Measurements from ENCODE around the gene MEGF6.

The MEGF6 gene

DNA sequence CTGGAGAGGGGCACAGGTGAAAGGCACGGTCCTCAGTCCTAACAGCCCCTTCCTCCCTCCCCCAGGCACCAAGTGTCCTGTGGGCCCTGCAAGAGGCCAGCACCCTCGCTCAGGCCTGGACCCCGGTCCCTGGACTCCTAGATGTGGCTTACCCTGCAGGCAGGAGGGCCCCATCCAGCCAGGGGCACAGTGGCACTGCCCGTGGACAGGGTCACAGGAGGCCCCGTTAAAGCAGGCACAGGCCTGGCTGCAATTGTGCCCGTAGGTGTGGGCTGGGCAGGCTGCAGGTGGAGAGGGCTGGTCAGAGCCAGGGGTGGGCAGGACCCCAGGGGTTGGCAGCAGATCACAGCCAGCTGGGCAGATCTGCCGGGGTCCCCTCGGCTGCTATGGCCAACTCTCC is 112.3 kb downstream of the MEGF6 start:
- DNase-seq, result no peak

DNA sequence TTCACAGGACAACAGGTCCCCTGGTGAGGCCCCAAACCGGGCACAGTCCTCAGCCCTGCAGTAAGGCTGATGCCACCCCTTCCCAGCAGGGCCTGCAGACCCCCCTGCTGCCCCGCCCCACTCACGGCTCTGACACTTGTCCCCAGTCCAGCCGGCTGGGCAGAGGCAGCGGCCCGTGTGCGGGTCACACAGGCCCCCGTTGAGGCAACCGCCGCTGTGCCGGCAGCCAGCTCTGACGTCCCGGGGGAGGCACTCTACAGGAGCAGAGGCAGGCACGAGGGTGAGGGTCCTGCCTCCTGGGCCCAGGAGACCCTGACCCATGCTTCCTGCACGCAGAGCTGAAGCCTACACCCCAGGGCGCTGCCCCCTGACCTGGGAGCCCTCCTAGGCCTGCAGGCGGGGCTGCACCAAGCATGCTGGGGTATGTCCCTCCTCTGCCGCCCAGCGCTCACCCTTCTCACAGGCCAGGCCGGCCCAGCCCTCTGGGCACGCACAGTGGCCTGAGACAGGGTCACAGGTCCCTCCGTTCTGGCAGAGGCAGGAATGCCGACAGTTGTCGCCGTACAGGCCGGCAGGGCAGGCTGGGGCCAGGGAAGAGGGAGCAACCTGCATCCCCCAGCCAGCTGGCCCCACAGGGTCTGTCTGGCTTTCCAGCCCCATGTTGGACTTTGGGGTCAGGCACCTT is 112.9 kb downstream of the MEGF6 start:
- no peak for DNase-seq

DNA sequence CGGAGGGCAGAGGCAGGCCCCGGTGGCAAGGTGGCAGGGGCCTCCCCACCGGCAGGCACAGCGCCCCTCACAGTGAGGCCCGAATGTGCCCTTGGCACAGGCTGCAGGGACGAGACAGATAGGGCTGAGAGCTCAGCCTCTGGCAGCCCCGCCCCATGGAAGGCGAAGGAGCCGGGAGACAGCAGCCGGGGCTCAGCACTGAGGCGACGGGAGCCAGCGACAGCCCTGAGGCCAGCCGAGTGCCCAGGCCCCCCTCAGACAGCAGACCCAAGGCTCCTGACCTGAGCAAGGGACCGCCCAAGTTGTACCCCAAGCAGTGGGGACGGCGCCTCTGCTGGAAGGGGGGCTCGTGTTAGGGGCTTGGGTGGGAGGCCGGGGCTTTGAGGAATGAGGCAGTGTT is 113.8 kb downstream of the MEGF6 start:
- DNase-seq, result no peak

DNA sequence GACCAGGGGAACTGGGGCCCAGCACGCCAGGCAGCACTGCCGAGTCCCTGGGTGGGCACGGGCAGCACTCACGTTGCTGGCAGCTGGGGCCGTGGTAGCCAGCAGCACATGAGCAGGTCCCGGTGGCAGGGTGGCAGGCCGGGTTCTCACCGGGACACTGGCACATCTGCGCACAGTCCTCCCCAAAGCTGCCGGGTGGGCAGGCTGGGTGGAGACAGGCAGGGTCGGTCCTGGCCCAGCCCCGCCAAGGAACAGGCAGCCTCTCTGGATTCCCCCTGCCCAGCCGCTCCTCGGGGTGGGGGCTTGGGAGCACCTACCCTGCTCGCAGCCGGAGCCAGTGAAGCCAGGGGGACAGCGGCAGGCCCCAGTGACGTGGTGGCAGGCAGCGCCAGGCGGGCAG is 114.4 kb downstream of the MEGF6 start:
- DNase-seq, result no peak

DNA sequence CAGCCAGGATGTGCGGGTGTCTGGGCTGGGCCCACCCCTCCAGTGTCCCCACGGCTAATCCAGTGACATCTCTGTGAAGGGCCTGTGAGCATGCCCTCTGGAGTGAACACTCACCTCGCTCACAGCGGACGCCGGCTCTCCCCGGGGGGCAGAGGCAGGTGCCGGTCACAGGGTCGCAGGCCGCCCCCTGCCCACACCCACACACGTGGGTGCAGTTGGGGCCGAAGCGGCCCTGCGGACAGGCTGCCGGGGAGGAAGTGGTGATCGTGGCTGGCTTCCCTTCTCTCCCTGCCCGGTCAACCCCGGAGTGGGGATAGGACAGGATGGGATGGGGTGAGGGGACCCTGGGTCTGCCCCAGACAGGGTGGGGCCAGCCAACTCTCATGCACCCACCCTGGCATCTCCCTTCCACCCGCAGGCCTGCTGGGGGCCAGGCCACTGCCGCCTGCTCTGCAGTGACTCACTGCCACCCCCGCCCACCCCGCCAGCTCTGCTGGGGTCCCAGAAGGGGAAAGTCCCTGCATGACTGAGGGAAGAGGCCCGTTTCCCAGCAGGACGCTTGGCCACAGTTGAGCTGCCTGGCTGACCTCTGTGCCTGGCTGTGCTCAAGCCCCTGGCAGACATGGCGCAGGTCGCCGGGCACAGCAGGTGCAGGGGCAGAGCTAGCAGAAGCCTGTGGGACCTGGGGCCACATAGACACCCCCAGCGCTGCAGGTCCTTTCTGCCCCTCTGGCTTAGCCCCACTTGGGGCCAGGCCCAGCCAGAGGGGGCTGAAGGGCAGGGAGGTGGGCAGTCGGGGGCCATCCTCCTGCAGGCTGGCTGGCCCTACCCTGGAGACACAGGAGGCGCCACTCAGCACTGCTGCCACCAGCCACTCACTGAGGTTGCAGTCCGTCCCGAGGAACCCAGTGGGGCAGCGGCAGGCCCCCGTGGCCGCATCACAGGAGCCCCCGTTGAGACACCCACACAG is 115.2 kb downstream of the MEGF6 start:
- no peak for DNase-seq

DNA sequence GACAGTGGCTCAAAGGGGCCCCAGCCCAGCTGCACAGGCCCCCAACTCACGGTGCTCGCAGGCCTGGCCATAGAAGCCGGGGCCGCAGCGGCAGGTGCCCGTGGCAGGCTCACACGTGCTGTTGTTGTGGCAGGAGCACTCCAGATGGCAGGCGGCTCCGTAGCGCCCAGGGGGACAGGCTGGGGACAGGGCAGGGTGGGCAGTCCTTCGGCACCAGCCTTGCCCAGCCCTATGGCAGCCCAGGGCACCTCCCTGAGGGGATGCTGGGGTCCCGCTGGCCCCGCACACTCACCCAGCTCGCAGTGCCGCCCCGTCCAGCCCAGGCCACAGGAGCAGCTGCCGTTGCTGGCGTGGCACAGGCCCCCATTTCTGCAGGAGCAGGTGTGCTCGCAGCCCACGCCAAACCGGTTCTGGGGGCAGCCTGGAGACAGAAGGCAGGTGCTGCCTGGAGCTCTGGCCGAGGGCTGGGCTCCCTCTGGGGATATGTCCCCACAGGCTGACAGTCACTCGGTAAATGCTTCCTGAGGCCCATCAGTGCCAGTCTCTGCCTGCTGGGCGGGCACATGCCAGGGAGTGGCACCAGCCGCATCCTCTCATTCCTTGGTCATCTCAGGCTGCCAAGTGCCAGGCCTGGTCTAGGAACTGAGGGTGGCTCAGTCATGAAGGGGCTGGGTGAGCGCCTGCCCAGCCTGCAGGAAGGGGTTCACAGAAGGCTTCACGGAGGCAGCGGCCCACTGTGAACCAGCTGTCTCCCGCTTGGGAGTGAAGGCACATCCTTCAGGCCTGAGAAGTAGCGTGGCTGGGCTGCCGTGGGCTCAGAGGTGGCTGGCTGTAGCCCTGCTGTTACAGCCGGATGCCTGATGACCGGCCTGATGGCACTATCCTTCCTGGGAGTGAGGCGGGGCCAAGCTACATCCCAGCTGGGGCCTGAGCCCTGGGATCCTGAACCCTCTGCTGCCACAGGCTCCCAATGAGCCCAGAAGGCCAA is 116.7 kb downstream of the MEGF6 start:
- DNase-seq, result no peak

DNA sequence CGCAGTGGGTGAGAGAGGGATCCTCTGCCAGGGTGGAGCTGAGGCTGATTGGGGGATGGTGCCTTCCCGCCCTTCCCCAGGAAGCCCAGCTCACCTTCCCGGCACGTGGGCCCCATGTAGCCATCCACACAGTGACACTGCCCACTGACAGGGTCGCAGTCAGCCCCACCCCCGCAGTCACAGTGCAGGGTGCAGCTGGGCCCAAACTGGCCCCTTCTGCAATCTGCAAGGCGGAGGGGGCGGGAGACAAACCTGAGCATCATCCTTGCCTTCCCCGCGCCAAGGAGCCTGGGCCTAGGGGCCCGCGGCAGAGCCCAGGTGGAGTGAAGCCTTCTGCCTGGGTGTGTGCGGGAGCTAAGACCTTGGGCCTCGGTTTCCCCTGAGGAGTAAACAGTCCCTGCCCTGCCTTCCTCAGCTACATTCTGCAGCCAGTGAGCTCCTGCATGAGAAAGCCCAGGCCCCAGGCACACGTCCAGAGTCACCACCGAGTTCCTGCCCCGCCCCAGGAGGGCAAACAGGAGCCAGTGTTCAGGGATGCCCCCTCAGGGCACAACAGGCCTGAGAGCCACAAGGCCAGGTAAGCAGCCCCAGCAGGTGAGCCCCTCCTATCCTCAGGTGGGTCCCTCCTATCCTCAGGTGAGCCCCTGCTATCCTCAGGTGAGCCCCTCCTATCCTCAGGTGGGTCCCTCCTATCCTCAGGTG is 118.6 kb downstream of the MEGF6 start:
- no peak for DNase-seq

DNA sequence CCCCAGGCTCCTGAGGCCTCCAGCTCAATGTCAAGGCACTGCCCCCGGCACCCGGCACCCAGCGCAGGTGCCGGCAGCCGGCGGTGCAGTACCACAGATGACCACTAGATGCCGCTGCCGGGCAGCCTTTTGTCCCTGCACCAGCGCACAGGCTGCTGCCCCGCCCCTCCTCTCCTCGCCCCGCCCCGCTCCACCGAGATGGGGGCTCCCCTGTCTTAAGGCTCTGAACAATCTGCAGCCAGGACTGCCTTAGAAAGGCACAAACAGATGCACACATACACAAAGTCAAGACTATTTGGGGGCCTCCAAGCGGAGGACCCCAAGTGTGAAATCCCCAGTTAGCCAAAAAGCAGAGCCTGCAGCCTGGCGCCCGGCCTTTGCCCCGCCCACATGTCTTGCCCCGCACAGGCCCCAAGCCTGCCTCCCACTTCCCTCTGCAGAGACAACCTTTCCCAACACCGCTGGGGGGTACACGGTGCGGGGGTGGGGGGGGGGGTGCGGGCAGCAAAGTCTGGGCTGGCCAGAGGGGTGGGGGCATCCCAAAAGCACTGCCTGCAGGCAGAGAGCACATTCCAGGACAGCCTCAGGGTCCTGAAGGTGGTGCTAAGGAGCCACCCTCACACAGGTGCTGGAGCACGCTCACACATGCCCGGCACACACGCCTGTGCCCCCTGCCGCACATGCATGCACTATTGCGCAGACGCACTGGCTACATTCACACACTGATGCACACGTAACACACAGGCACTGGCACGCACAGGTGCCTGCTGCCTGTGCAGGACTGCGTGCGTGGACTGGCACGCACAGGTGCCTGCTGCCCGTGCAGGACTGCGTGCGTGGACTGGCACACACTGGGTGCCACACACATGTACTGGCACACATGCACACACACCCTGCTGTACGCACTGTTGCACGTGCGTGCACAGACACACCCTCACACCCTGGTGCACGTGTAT is 119.7 kb downstream of the MEGF6 start:
- no peak for DNase-seq

DNA sequence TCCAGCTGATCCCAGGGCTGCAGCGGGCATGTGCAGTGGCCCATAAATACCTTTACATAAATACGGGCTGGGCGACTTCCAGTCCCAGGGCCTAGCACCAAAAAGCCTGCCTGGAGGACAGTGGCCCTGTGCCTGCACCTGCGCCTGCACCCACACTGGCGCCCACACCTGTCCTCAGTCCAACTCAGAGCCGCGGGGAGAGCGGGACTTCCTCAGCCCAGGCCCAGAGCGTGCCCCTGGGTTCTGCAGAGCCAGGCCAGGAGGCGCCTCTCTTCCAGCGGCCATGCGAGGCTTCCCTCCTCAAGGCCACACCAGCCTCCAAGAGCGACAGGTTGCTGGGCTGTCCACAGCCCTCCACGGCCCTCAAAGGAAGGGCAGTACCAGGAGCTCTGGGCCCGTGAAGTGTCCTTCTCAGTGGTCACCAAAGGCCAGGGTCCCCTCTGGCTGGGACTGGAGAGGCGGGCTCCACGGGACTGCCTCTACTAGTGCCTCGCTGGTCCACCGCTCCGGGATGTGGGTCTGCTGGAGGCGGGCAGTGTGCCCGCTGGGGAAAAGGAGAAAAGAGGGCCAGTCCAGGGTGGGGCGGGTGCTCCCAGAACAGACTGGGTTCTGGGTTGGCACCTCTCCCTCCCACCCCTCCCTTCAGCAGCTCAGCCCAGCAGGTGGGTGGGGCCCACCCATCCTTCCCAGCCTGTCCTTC is 121.1 kb downstream of the MEGF6 start:
- DNase-seq, result no peak

DNA sequence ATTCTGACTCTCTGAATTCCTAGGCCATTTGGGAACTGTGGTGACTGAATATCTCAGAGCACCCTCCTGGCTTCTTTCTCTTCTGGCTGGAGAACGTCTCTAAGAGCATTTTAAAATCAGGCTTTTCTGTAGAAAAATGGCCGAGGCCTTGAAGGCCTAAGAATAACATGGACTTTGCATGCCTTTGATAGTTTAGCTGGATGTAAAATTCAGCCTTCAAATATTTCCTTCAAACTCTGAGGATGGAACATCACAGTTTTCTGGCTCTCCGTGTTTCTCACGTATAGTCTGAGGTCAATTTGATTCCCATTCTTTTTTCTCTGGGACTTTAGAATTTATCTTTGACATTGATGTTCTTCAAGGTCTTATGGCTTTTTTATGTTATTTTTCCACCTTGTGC is 122.9 kb downstream of the MEGF6 start:
- DNase-seq, result no peak

DNA sequence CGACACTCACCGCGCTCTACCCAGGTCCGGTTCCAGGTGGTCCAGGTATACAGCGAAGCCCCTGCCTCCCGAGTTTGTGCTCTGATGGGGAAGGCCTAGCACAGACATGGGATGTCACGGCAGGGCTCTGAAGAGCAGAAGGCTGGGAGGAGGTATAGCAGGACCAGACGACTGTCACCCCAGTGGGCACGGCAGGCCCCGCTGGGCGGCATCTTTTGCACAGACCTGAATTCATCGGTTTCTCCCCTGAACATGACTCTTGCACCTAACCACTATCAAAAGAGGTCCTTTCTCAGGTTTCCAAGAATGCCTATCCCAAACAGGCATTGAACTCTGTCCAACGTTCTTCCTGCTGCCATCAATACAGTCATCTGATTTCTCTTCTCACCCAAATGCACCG is 126.3 kb downstream of the MEGF6 start:
- no peak for DNase-seq

DNA sequence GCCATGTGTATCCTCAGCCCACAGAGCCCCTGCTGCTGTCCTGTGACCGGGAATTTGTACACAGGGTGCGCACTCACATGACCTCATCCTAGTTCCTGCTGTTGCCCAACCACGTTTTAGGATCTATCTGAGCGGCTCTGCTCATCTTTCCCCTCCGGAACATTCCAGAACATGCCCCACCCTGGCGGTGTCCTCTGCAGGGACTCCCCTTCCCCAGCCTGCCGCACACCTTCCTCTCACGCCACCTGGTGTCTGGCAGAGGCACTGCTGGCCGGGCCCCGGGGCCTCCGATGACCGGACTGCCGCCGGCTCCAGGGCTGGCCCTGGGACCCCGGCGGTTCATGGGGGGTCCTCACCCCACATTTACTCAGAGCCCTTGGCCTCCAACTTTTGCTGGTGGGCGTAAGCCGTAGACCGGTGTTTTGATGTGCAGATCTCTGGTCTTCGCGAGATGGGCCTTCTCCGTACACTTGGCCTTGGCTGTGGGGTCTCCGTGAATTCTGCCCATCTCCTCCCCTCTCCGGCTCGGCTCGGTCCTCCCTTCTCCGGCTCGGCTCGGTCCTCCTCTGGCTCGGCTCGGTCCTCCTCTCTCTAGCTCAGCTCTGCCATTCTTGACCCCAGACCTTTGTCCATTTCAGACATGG is 127.4 kb downstream of the MEGF6 start:
- no peak for DNase-seq

DNA sequence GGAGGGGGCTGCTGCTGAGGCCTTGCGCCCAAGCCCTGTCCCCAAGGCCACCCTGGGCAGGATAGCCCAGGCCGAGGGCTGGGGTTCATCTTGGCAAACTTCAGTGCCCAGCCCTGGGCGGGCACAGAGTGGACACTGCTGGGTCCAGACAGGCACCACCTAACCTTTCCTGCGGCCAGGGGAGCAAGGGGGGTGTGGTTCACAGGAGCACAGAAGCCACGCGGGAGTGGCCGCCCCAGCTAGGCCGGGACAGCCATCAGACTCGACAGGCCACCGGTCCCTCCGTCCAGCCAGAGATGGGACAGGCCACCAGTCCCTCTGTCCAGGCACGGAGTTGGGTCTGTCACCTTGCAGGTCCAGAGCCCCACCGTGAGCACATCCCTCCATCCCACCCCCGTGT is 127.9 kb downstream of the MEGF6 start:
- DNase-seq, result no peak

DNA sequence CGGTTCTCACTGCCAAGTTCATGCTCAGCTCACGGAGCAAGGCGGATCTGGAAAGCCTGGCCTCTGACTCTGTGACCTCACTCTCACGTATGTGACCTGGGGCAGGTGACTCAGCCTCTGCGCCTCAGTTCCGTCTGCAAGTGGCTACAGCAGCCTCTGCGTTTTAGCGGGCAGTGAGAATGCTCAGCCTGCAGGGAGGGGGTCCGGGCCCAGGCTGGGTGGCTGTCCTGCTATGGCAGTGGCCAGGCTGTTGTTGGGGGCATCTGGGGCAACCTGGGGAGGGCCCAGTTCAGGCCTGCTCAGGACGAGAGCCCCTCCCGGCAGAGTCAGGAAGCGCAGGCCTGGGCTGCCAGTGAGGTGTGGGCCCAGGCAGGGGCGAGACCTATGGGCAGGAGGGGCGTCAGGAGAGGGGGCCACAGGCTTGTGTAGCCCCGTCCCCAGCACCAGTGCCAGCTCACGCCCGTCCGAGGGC is 128.9 kb downstream of the MEGF6 start:
- no peak for DNase-seq

DNA sequence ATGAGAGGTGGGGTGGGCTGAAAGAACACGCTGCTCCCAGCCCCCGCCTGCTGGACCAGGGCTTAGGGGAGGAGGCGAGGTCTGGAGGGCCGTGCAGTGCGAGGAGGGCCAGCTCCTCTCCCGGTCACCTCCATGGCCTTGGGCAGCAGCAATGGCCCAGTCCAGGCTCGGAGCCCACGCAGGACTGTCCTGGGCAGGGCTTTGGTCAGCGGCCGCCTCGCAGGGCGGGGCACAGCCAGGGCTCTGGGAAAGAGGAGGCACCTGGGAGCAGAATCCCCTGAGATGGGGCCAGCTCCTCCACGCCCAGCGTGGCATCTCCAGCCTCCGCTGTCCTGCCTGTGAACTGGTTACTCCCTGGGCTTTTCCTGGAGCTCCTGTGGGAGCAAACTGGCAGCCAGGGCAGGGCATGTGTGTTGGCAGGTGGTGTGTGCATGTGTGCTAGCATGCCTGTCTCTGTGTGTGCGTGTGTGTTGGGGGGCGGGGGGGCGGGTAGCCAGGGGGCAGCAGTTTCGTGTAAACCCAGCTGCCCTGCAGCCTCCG is 129.4 kb downstream of the MEGF6 start:
- DNase-seq, result no peak

DNA sequence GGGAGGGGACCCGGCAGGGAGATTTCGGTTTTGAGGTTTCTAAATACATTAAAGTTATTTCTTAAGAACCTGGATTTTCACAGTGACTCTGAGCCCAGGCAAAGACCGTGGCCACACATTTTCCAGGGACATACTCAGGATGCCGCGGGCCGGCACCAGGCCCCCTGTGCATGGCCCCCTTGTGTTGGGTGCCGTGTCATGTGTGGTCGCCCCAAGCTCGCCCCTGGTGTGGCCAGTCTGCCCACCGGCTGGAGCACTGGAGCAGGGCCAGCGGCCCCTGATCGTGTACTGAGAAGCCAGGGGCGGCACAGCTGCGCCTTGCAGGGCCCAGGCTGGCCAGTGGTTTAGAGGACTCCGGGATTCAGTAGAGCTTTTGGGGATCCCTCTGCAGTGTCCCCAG is 130.3 kb downstream of the MEGF6 start:
- no peak for DNase-seq

DNA sequence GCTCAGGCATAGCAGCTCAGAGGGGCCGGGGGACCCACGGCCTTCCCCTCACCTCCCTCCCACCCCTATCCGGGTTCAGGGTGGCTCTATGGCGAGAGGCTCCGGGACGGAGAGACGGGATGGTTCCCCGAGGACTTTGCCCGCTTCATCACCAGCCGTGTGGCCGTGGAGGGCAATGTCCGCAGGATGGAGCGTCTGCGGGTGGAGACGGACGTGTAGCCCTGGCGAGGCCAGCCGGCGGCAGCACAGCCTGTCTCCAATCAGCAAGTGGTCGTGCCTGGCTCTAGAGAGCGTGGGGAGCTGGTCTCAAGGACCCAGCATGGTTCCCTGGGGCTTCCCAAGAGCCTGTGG is 131.0 kb downstream of the MEGF6 start:
- no peak for DNase-seq

DNA sequence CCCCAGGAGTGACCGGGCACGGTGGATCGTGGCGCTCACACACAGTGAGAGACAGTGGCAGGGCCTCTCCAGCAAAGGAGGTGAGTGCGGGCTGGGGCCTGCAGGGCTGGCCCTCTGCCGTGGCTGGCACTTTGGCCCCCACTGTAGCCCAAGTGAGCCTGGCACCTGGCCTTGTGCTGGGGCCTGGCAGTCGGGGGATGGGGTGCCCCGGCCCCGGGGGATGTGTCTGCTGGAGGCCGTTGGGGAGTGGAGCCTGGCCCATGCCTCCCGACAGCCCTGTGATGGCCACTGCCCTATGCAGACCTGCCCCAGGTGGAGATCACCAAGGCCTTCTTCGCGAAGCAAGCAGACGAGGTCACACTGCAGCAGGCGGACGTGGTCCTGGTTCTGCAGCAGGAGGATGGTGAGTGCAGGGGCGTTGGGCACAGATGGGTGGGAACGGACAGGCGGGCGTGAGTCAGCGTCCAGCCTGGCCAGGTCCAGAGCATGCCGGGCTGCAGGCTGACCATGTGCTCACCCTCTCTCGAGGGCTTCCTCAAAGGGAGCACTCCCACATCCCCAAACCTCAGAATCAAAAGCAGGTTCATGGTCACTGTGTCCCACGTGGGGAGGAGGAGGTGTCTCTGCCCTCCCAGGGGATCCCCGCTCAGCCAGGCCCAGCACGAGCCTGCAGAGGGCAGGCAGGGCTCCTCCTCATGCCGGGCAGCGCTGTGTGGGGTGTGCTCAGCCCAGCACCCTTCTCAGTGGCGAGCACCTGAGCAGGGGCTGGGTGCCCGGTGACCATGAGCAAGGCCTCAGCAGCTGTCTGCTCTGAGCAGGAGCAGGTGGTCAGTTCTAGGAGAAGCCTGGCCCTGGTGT is 131.6 kb downstream of the MEGF6 start:
- no peak for DNase-seq

DNA sequence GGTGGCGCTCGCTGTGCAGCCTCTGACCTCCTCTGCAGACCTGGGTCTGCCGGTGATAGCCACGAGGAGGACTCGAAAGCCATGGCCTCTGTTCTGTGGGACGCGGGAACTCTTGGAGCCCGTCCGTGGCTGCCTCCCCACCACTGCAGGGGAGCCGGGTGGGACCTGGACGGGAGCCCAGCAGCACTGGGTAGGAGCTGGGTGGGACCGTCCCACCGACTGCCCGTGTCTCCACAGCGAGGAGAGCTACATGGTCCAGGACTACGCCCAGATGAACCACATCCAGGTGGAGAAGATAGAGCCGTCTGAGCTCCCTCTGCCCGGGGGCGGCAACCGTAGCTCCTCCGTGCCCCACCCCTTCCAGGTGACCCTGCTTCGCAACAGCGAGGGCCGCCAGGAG is 133.1 kb downstream of the MEGF6 start:
- no peak for DNase-seq

All from amniotic stem cell (primary cell).